Measurements from ENCODE around the gene LY6G5C. TPM values are rescaled to one million over a fixed set of nuclear protein-coding genes. Genes with fewer than 3 reads are reported as not detected.

Gene LY6G5C
- total and polyA plus RNA-seq, 9 of the 15 experiments (the other 6 are each of a cell fraction or from before 2014, with no cell fraction given): 0.10 to 0.67 (median 0.46) TPM; not detected in 4

DNA sequence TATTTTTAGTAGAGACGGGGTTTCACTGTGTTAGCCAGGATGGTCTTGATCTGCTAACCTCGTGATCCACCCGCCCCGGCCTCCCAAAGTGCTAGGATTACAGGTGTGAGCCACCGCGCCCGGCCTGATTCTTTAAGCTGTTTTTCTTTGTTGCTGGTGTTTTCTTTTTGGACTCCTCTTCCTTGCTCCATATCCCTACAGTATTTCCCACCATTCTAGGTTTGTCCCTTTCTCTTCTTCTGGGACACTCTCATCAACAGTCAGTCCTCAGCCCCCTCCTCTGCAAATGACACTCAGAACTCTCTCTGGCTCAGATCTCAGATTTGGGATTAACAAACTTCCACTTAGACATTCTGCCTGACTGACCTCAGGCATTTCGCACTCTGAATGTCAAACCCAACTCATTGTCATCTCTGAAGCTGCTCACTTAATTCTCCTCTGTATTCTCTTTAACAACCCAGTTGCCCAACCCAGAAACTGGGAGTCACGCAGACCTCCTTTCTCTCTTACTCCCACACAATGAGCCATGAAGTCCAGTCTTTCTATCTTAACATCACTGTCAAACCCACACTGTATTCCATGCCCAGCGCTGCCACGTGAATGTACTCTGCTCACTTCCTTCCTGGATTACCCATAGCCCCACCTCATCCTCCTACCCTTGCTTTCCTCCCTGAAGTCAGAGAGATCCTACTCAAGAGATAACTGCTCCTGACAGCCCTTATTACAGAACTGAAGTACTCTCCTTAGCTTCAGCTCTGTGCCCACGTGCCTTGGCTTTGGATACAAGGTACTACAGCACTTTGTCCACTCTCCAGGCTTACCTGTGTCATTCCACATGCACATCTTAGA, 44.9 kb upstream of the LY6G5C start (continued):
- TF ChIP-seq, protein P1, sequence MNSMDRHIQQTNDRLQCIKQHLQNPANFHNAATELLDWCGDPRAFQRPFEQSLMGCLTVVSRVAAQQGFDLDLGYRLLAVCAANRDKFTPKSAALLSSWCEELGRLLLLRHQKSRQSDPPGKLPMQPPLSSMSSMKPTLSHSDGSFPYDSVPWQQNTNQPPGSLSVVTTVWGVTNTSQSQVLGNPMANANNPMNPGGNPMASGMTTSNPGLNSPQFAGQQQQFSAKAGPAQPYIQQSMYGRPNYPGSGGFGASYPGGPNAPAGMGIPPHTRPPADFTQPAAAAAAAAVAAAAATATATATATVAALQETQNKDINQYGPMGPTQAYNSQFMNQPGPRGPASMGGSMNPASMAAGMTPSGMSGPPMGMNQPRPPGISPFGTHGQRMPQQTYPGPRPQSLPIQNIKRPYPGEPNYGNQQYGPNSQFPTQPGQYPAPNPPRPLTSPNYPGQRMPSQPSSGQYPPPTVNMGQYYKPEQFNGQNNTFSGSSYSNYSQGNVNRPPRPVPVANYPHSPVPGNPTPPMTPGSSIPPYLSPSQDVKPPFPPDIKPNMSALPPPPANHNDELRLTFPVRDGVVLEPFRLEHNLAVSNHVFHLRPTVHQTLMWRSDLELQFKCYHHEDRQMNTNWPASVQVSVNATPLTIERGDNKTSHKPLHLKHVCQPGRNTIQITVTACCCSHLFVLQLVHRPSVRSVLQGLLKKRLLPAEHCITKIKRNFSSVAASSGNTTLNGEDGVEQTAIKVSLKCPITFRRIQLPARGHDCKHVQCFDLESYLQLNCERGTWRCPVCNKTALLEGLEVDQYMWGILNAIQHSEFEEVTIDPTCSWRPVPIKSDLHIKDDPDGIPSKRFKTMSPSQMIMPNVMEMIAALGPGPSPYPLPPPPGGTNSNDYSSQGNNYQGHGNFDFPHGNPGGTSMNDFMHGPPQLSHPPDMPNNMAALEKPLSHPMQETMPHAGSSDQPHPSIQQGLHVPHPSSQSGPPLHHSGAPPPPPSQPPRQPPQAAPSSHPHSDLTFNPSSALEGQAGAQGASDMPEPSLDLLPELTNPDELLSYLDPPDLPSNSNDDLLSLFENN (IDR thresholded peaks at IDR 0.05; ENCODE audit: low read depth in 2 of 2, low read length in 2 of 2): no peak
- TF ChIP-seq, protein P2, sequence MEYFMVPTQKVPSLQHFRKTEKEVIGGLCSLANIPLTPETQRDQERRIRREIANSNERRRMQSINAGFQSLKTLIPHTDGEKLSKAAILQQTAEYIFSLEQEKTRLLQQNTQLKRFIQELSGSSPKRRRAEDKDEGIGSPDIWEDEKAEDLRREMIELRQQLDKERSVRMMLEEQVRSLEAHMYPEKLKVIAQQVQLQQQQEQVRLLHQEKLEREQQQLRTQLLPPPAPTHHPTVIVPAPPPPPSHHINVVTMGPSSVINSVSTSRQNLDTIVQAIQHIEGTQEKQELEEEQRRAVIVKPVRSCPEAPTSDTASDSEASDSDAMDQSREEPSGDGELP (CRISPR knock-in tag; IDR thresholded peaks at IDR 0.05; ENCODE audit: borderline replicate concordance): no peak
- TF ChIP-seq, protein P3, sequence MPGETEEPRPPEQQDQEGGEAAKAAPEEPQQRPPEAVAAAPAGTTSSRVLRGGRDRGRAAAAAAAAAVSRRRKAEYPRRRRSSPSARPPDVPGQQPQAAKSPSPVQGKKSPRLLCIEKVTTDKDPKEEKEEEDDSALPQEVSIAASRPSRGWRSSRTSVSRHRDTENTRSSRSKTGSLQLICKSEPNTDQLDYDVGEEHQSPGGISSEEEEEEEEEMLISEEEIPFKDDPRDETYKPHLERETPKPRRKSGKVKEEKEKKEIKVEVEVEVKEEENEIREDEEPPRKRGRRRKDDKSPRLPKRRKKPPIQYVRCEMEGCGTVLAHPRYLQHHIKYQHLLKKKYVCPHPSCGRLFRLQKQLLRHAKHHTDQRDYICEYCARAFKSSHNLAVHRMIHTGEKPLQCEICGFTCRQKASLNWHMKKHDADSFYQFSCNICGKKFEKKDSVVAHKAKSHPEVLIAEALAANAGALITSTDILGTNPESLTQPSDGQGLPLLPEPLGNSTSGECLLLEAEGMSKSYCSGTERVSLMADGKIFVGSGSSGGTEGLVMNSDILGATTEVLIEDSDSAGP (CRISPR knock-in tag; IDR thresholded peaks at IDR 0.05): no peak
- TF ChIP-seq DNMT1 (IDR thresholded peaks at IDR 0.05): no peak
- no peak for TF ChIP-seq KHSRP (IDR thresholded peaks at IDR 0.05)
- TF ChIP-seq ZNF830 (CRISPR knock-in tag; IDR thresholded peaks at IDR 0.05): peak; percentile 72; the same call in 1 of the 2 replicates
- no peak; the same call in 1 of the 2 replicates for TF ChIP-seq PHB (CRISPR knock-in tag; IDR thresholded peaks at IDR 0.05)
- TF ChIP-seq RBM14 (IDR thresholded peaks at IDR 0.05; ENCODE audit: borderline replicate concordance, insufficient read depth, low read depth, low read length): no peak
- no peak for TF ChIP-seq HSF4 (CRISPR knock-in tag; IDR thresholded peaks at IDR 0.05; ENCODE audit: borderline replicate concordance)
- no peak for TF ChIP-seq ZNF23 (CRISPR knock-in tag; IDR thresholded peaks at IDR 0.05)
- TF ChIP-seq, protein P4, sequence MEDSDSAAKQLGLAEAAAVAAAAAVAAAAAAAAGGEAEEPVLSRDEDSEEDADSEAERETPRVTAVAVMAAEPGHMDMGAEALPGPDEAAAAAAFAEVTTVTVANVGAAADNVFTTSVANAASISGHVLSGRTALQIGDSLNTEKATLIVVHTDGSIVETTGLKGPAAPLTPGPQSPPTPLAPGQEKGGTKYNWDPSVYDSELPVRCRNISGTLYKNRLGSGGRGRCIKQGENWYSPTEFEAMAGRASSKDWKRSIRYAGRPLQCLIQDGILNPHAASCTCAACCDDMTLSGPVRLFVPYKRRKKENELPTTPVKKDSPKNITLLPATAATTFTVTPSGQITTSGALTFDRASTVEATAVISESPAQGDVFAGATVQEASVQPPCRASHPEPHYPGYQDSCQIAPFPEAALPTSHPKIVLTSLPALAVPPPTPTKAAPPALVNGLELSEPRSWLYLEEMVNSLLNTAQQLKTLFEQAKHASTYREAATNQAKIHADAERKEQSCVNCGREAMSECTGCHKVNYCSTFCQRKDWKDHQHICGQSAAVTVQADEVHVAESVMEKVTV (CRISPR knock-in tag; IDR thresholded peaks at IDR 0.05): peak; percentile 34; the same call in 1 of the 2 replicates
- 0 out of 2 replicates have a peak, but pooled peaks have one; percentile 28 for TF ChIP-seq ARID2 (IDR thresholded peaks at IDR 0.05)
- TF ChIP-seq JUNB (CRISPR knock-in tag; conservative IDR thresholded peaks at IDR 0.05): no peak; the same call in 1 of the 2 replicates
- no peak for TF ChIP-seq SRSF7 (optimal IDR thresholded peaks at IDR 0.05; ENCODE audit: low read depth, low read length)
- TF ChIP-seq NR1H2 (CRISPR knock-in tag; IDR thresholded peaks at IDR 0.05): no peak
- TF ChIP-seq SP2 (IDR thresholded peaks at IDR 0.05; ENCODE audit: extremely low read depth, low read depth, low read length, poor library complexity, severe bottlenecking): no peak
- no peak for TF ChIP-seq ZNF146 (CRISPR knock-in tag; IDR thresholded peaks at IDR 0.05; ENCODE audit: unreplicated experiment)
- TF ChIP-seq CHD2 (IDR thresholded peaks at IDR 0.05; ENCODE audit: low read depth, low read length): no peak
- no peak for TF ChIP-seq CBX1 (IDR thresholded peaks at IDR 0.05; ENCODE audit: low read depth)
- TF ChIP-seq ZNF384 (IDR thresholded peaks at IDR 0.05; ENCODE audit: low read depth, low read length): no peak
- no peak for TF ChIP-seq HNRNPK (IDR thresholded peaks at IDR 0.05; ENCODE audit: low read depth, low read length, poor library complexity, severe bottlenecking)
